Spinal cord (tissue), 10 donors: ENCODE data around the gene KLHL22. TPM values are rescaled to one million over a fixed set of nuclear protein-coding genes. Genes with fewer than 3 reads are reported as not detected.

Source experiments
- DNase-seq, 6 donors: peaks; one replicate each; pipeline versions ENCODE4 v3.0.0 to v3.0.0-alpha.2; 2013 to 2015; ENCODE audit warnings: low spot score in 6 of 6, low read depth in 4 of 6
- H3K27ac ChIP-seq: one replicate; pipeline ENCODE4 v1.5.1; 2013; ENCODE audit warnings: low read depth, low read length, control low read depth
- H3K27me3 ChIP-seq: one replicate; pipeline ENCODE4 v1.6.1; 2013; ENCODE audit warnings: low read length; ENCODE audit not compliant: control insufficient read depth, insufficient read depth
- H3K36me3 ChIP-seq: one replicate; pipeline ENCODE4 v1.6.1; 2013; ENCODE audit warnings: low read length; ENCODE audit not compliant: control insufficient read depth, insufficient read depth
- H3K4me1 ChIP-seq: one replicate; pipeline ENCODE4 v1.6.1; 2013; ENCODE audit warnings: low read length; ENCODE audit not compliant: control insufficient read depth, insufficient read depth
- H3K4me3 ChIP-seq: one replicate; pipeline ENCODE4 v1.5.1; 2013; ENCODE audit warnings: low read depth, low read length, control low read depth
- H3K9me3 ChIP-seq: one replicate; pipeline ENCODE4 v1.6.1; 2013; ENCODE audit warnings: low read length; ENCODE audit not compliant: control insufficient read depth, insufficient read depth
- WGBS: methylation state at CpG from one replicate; pipeline ENCODE4 v1.1.5; 2013; ENCODE audit warnings: missing lambda C conversion rate; ENCODE audit not compliant: insufficient coverage; 5-methylcytosine and 5-hydroxymethylcytosine counted together
- polyA plus RNA-seq, 2 donors: library from polyadenylated mRNA; unstranded; fragments of 120-200 nt; gene quantifications; one replicate each; pipeline ENCODE4 v1.2.1, GENCODE V29; 2013; ENCODE audit not compliant: insufficient read length in 2 of 2
- total RNA-seq, 2 donors: library from RNA; depleted of rRNA in 1 of 2; stranded (reverse); fragments of 120-200 nt in 1 of 2; fragments of >200 nt in 1 of 2; gene quantifications; one replicate each; pipeline versions ENCODE4 v1.2.3 to v1.2.4, GENCODE V29; 2013 to 2014
- donor health status: healthy.

KLHL22 gene
- total and polyA plus RNA-seq, 4 donors, result 40.8 to 68.4 (median 52.3) TPM

DNA sequence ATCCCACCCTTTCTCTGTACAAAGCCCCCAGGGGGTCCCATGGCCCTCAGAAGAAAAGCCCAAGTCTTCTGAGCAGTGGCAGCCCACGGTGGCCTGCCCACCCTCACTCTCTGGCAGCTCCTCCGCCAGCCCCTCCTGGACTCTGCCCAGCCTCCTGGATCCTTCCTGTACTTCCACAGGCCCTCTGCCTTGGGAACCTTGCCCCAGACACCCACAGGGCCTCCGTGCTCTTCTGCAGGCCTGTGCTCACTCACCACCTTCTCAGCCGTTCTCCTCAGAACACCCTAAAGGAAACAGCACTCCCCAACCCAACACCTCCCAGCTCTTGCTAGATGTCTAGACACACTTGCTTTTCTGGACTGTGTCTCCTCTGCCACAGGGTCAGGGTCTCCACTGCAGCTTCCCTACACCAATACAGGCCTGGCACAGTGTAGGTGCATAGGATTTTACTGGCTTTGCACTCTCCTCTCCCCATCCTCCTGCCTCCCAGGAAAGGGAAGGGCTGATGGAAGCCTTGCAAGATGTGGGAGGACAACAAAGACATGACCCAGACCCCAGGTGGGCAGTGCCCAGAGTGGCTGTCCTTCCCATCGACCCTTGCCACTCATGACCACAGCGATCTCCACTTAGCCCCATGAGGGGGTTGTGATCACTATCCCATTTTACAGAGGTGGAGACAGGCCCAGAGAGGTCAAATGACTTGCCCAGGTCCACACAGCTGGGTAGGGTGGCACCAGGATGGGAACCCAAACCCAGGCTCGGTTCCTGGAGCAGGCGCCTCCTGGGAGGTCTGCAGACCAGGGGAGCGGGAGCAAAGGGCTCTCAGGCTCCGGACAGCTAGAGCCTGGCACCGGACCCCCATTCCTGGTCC is 59.9 kb downstream of the KLHL22 start:
- Histone ChIP-seq H3K27me3 (peaks cover 33% of the 10 kb centered on the region), H3K4me3 (peak overlapping the region; percentile 35), H3K36me3 (peaks cover 24% of the 10 kb centered on the region), H3K9me3 (no peaks in the 10 kb centered on the region), H3K4me1 (peaks cover 53% of the 10 kb centered on the region), H3K27ac (no peak overlapping the region)
- 65% methylated on average over 10 of the region's 11 CpGs for WGBS
- no peak for DNase-seq

DNA sequence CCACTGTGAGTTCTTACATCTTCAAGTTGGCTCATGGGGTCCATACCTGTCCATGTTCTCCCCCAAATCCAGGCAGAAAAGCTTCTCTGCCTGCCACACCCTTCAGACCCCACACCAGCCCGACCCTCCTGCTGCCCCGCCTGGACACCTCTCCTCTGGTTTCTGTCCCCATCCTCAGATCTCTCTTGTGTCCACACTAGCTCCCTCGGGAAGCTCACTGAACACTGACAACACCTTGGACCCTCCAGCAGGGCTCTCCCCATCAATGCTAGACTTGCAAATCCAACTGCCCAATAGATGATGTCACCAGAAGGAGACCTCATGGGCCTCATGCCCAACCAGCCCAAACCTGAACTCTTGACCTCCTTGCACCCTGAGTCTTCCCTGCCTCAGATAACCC is 60.8 kb downstream of the KLHL22 start:
- 98% methylated on average over 3 of the region's 3 CpGs for WGBS
- peaks cover 42% of the 10 kb centered on the region for H3K27me3 ChIP-seq
- H3K4me1 ChIP-seq, result peaks cover 62% of the 10 kb centered on the region
- DNase-seq, result no peak
- no peak overlapping the region for H3K27ac ChIP-seq
- H3K4me3 ChIP-seq, result no peak overlapping the region
- no peaks in the 10 kb centered on the region for H3K9me3 ChIP-seq
- H3K36me3 ChIP-seq, result peaks cover 20% of the 10 kb centered on the region

DNA sequence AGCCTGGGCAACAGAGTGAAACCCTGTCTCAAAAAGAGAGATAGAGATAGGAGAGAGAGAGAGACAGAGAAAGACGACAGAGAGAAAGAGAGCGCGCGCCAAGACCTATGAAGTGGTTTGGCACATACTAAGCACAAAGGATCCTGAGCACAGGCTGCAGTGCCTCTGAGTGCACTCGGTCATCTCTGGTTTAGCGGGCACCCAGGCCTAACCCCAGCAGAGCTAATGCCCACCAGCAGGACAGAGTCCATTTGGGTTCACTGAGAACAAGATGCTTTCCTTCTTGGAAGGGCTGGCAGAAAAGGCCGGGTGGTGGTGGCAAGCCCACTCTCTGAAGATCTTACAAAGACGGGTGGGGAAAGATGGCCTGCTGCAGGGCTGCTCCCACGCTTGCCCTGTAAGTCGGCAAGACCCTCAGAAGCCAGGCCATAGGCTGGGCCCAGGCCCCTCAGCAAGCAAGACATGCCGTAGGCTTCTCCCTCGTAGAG is 61.3 kb downstream of the KLHL22 start:
- Histone ChIP-seq H3K4me3 (no peak overlapping the region), H3K27ac (no peak overlapping the region), H3K27me3 (peaks cover 46% of the 10 kb centered on the region), H3K4me1 (peaks cover 67% of the 10 kb centered on the region), H3K9me3 (no peaks in the 10 kb centered on the region), H3K36me3 (peaks cover 20% of the 10 kb centered on the region)
- WGBS, result 93% methylated on average over 12 of the region's 12 CpGs
- no peak for DNase-seq

DNA sequence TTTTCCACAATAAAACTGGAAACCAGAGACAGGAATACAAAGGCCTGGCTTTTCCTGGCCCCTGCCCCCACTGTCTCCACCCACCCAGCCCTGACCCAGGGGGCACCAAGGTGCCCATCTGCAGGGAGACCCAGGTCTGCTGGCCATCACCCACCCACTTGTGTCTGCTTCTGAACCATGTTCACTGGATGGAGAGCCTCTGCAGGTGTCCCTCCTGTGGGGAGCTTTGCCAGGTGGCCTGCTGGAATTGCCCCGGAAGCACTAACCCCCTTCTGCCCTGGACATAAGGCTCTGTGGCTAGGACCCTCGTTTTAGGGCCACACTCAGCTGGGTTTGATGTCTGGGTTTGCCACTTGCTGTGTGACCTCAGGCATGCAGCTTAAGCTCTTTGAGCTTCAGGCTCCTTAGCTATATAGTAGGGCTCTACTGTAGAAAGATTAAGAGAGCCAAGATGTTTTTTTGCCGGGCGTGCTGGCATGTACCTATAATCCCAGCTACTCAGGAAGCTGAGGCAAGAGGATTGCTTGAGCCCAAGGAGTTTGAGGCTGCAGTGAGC is 61.8 kb downstream of the KLHL22 start:
- Histone ChIP-seq H3K27me3 (peaks cover 47% of the 10 kb centered on the region), H3K36me3 (peaks cover 20% of the 10 kb centered on the region), H3K4me1 (peaks cover 67% of the 10 kb centered on the region), H3K27ac (no peak overlapping the region), H3K4me3 (no peak overlapping the region), H3K9me3 (no peaks in the 10 kb centered on the region)
- 83% methylated on average over 4 of the region's 4 CpGs for WGBS
- no peak for DNase-seq

DNA sequence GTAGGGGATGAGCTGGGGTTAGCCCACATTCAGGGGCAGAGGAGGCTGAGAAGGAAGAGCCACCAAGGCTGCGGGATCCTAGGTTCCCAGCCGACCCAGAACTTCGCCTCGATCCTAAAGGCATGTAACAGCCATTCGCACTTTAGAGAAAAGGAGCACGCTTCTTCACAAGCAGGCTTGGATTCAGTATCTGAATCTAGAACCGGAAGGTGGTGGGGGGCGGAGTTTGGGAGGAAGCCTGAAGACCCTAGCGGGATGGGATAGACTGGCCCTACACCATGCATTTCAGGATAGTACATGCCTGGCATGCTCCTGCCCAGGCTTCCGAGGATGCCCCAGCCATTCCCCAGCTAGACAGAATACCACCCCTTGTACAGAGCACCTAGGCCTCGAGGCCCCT is 62.4 kb downstream of the KLHL22 start:
- 90% methylated on average over 8 of the region's 11 CpGs for WGBS
- H3K9me3 ChIP-seq, result no peaks in the 10 kb centered on the region
- peaks cover 21% of the 10 kb centered on the region for H3K36me3 ChIP-seq
- DNase-seq, result no peak
- H3K27ac ChIP-seq, result no peak overlapping the region
- no peak overlapping the region for H3K4me3 ChIP-seq
- peaks cover 47% of the 10 kb centered on the region for H3K27me3 ChIP-seq
- H3K4me1 ChIP-seq, result peaks cover 64% of the 10 kb centered on the region

GRCh38 chr22:20432244-20432686 is 63.3 kb downstream of the KLHL22 start:
- H3K27me3 ChIP-seq, result peaks cover 45% of the 10 kb centered on the region
- H3K4me3 ChIP-seq, result no peak overlapping the region
- WGBS, result 73% methylated on average over 3 of the region's 3 CpGs
- H3K4me1 ChIP-seq, result peaks cover 58% of the 10 kb centered on the region
- no peaks in the 10 kb centered on the region for H3K9me3 ChIP-seq
- no peak overlapping the region for H3K27ac ChIP-seq
- peaks cover 29% of the 10 kb centered on the region for H3K36me3 ChIP-seq
- DNase-seq, result no peak

DNA sequence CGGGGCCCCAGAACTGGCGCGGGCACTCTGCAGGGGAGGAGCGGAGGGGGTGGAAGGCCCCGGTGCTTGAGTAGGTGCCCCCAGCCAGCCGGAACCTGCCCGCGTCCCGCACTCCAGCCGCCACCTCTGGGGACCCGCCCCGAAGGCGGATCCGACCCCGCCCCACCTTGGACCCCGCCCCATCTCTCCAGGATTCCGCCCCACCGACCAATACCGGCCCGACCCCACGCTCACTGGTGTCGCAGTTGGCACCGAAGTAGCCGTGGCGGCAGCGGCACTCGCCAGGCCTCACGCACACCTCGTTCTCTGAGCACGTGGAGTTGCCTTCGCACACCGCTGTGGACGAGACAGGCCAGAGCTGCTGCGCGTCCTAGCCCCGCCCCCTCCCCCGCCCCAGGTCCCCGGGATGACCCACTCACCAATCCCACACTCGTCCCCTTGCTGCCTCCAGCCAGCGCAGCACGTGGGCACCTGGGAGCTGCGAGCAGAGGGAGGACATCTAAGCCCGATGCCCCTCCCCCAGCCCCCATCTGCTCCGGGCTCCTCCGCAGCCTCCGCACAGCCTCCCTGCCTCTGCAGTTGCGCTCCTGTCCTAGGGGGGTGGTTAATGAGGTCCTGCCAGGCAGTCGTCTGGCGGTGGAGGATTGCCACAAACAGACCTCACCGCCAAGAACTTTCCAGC is 63.9 kb downstream of the KLHL22 start:
- Histone ChIP-seq H3K36me3 (peaks cover 33% of the 10 kb centered on the region), H3K27ac (no peak overlapping the region), H3K27me3 (peaks cover 39% of the 10 kb centered on the region), H3K4me3 (no peak overlapping the region), H3K9me3 (no peaks in the 10 kb centered on the region), H3K4me1 (peaks cover 52% of the 10 kb centered on the region)
- DNase-seq, result no peak
- WGBS, result 13% methylated on average over 40 of the region's 50 CpGs

- peak overlapping the region; percentile 18 for H3K4me3 ChIP-seq
- peaks cover 40% of the 10 kb centered on the region for H3K27me3 ChIP-seq
- peaks cover 53% of the 10 kb centered on the region for H3K4me1 ChIP-seq
- peaks cover 40% of the 10 kb centered on the region for H3K36me3 ChIP-seq
- H3K27ac ChIP-seq, result no peak overlapping the region
- no peaks in the 10 kb centered on the region for H3K9me3 ChIP-seq
- 3% methylated on average over 90 of the region's 94 CpGs for WGBS
- peak in 2 of 6 donors; percentile 82 to 85 for DNase-seq
Observed at GRCh38 chr22:20430720-20431510, 64.7 kb downstream of the KLHL22 start.

DNA sequence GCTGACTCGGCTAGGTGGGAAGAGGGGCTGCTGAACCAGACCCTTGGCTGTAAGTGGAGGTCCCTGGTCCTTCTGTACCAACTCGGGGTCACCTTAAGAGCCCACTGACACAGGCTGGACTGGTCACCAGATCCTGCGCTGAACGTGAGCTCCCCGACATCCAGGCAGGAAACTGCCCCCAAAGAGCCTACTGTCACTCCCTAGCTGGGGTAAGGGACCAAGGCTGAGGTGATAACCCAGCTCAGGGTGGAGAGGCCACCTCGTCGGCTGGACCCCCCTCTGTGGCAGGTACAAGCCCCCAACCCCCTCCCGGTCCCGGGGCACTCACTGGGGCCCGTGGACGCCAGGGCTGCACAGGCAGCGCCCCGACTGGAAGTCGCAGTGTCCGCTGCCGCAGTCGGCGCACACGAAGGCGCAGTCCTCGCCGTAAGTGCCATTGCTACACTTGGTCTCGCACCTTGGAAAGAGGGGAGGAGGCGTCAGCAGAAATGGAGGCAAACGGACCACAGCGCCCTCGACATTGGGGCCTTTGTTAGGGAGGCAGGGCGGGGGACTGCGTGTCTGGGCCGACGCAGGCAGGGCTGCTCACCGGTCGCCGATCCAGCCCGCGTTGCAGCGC is 65.4 kb downstream of the KLHL22 start:
- H3K27me3 ChIP-seq, result peaks cover 34% of the 10 kb centered on the region

More for the DNA sequence above, 65.4 kb downstream of the KLHL22 start:
- 27% methylated on average over 37 of the region's 37 CpGs for WGBS
- DNase-seq, result peak in 1 of 6 donors; percentile 42
- peaks cover 47% of the 10 kb centered on the region for H3K4me1 ChIP-seq
- peak overlapping the region; percentile 18 for H3K4me3 ChIP-seq
- no peak overlapping the region for H3K27ac ChIP-seq
- H3K36me3 ChIP-seq, result peaks cover 38% of the 10 kb centered on the region
- H3K9me3 ChIP-seq, result no peaks in the 10 kb centered on the region
